Panc1 (cell line): ENCODE measurements around the gene RIC3. TPM values are rescaled to one million over a fixed set of nuclear protein-coding genes. Genes with fewer than 3 reads are reported as not detected.

Experiments
- ATAC-seq: fragments of 200-7000 bp; cut with Tn5 transposase; 2 replicates; pipeline ENCODE4 v1.9.1; 2020; ENCODE audit warnings: mild to moderate bottlenecking, moderate library complexity
- BruUV-seq: library from RNA; stranded (reverse); fragments of 400-500 nt; replicated peaks from 2 replicates; lab custom pipeline; 2021; lab: Mats Ljungman, UMichigan
- CTCF ChIA-PET: fragments of 300-600 bp; sonication (Branson Sonifier 250); formaldehyde crosslinking; loops from one replicate; lab custom pipeline; 2022; ENCODE audit warnings: antibody characterized with exemption; lab: Charles Lee
- POLR2A ChIA-PET: fragments of 300-600 bp; sonication (Branson Sonifier 250); formaldehyde crosslinking; loops from one replicate; lab custom pipeline; 2022; ENCODE audit warnings: antibody characterized with exemption; lab: Charles Lee
- DNase-seq: peaks from one replicate; pipeline ENCODE4 v3.0.0-alpha.2; 2010; ENCODE audit warnings: low read depth, low spot score
- H3K27ac ChIP-seq: 2 replicates; pipeline ENCODE4 v1.5.1; 2011; ENCODE audit warnings: mild to moderate bottlenecking, low read length, inconsistent platforms
- H3K27me3 ChIP-seq: fragments of 200-500 bp; sonication (Bioruptor generic); 2 replicates; pipeline ENCODE4 v1.6.0; 2014; ENCODE audit warnings: low read length, inconsistent platforms; ENCODE audit not compliant: control insufficient read depth, insufficient read depth
- H3K36me3 ChIP-seq: fragments of 200-500 bp; sonication (Bioruptor generic); 2 replicates; pipeline ENCODE4 v1.5.1; 2014; ENCODE audit warnings: inconsistent platforms, mild to moderate bottlenecking, low read length, moderate library complexity; ENCODE audit not compliant: control insufficient read depth, insufficient read depth
- H3K4me1 ChIP-seq: 2 replicates; pipeline ENCODE4 v1.5.1; 2011; ENCODE audit warnings: inconsistent platforms, mild to moderate bottlenecking, low read length, moderate library complexity; ENCODE audit not compliant: control insufficient read depth, insufficient read depth
- H3K4me3 ChIP-seq, 2 experiments: 2 replicates each; pipeline ENCODE4 v1.5.1; 2011 to 2012; ENCODE audit warnings: low read depth in 2 of 2, low read length in 2 of 2, mild to moderate bottlenecking in 2 of 2, inconsistent platforms in 1 of 2, moderate library complexity in 1 of 2
- H3K9me3 ChIP-seq: fragments of 200-500 bp; sonication (Bioruptor generic); 2 replicates; pipeline ENCODE4 v1.5.1; 2014; ENCODE audit warnings: low read depth, mild to moderate bottlenecking, inconsistent platforms, low read length, moderate library complexity; ENCODE audit not compliant: control insufficient read depth, insufficient read depth
- POLR2AphosphoS5 ChIP-seq: IDR thresholded peaks from 2 replicates; pipeline ENCODE4 v1.6.1; 2012; ENCODE audit warnings: mild to moderate bottlenecking, low read depth, low read length, moderate library complexity
- SIN3A ChIP-seq: IDR thresholded peaks from 2 replicates; pipeline ENCODE4 v1.6.1; 2012; ENCODE audit warnings: low read depth, mild to moderate bottlenecking, low read length, moderate library complexity, borderline replicate concordance; ENCODE audit not compliant: insufficient read depth
- TCF7L2 ChIP-seq: IDR thresholded peaks from 2 replicates; pipeline ENCODE4 v1.6.1; 2011; ENCODE audit warnings: mild to moderate bottlenecking, low read depth, low read length, inconsistent platforms
- in situ Hi-C: cut with HindIII; loops from 2 replicates; pipeline ENCODE4 v1.10.0; 2016; ENCODE audit warnings: low sequenced_read_pairs, low pct_unique_long_range_greater_than_20kb
- intact Hi-C: fragments of 100-400 bp; cut with micrococcal nuclease; formaldehyde crosslinking; loops from one replicate; pipeline ENCODE4 v1.10.0; 2022; ENCODE audit not compliant: unreplicated experiment
- total RNA-seq: library from RNA; stranded (reverse); gene quantifications from one replicate; pipeline ENCODE4 v1.2.1, GENCODE V29; 2021; ENCODE audit not compliant: unreplicated experiment
- TF ChIP-seq, protein P1 (sequence below), 2 experiments: IDR thresholded peaks; 2 replicates each; pipeline ENCODE4 v1.6.1; 2011 to 2012; ENCODE audit warnings: low read depth in 2 of 2, control low read depth in 1 of 2, low read length in 1 of 2, mild to moderate bottlenecking in 1 of 2, moderate library complexity in 1 of 2; ENCODE audit not compliant: insufficient read depth in 1 of 2
- TF ChIP-seq, protein P2 (sequence below): fragments of 450-650 bp; IDR thresholded peaks from 2 replicates; pipeline ENCODE4 v1.5.1; 2017; ENCODE audit warnings: mild to moderate bottlenecking

Gene RIC3
- total RNA-seq, 1 experiment from 2014 or later = 4.2 TPM

DNA sequence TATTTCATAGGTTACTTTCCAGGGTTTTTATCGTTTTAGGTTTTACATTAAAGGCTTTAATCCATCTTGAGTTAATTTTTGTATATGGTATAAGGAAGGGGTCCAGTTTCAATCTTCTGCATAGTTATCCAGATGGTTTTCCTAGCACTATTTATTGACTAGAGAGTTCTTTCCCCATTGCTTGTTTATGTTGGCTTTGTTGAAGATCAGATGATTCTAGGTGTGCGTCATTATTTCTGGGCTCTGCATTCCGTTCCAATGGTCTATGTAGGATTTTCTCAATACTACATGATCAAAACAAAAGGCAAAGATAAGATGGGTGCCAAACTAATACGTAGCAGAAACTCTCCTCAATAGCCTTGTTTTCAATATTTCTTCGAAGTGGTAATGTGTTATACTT is 14.3 kb upstream of the RIC3 start:
- no peak for DNase-seq
- BruUV-seq = no TSS peak

DNA sequence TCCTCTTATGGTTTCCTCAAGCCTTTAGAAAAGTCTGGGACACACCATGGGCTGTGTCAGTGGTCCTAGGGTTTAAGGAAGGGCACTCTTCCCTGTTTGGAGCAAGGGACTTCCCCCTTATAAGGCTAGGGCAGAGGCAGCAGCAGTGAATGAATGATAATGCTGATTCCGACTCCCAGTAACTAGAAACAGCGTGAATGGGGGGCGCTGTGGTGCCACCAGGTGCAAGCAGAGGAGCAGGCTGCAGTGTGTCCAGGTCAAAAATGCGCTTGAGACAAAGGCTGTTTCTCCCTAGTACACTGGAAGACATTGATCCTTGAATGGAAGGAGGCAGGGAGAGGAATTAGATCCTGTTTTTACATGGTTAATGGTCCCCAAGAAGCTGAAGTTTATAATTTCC is 11.6 kb upstream of the RIC3 start:
- TF ChIP-seq POLR2AphosphoS5 (no peak), TCF7L2 (no peak), SIN3A (no peak)
- TF ChIP-seq, protein P1, sequence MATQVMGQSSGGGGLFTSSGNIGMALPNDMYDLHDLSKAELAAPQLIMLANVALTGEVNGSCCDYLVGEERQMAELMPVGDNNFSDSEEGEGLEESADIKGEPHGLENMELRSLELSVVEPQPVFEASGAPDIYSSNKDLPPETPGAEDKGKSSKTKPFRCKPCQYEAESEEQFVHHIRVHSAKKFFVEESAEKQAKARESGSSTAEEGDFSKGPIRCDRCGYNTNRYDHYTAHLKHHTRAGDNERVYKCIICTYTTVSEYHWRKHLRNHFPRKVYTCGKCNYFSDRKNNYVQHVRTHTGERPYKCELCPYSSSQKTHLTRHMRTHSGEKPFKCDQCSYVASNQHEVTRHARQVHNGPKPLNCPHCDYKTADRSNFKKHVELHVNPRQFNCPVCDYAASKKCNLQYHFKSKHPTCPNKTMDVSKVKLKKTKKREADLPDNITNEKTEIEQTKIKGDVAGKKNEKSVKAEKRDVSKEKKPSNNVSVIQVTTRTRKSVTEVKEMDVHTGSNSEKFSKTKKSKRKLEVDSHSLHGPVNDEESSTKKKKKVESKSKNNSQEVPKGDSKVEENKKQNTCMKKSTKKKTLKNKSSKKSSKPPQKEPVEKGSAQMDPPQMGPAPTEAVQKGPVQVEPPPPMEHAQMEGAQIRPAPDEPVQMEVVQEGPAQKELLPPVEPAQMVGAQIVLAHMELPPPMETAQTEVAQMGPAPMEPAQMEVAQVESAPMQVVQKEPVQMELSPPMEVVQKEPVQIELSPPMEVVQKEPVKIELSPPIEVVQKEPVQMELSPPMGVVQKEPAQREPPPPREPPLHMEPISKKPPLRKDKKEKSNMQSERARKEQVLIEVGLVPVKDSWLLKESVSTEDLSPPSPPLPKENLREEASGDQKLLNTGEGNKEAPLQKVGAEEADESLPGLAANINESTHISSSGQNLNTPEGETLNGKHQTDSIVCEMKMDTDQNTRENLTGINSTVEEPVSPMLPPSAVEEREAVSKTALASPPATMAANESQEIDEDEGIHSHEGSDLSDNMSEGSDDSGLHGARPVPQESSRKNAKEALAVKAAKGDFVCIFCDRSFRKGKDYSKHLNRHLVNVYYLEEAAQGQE (IDR thresholded peaks at IDR 0.05; ENCODE audit: insufficient read depth in 1 of 2, low read depth in 2 of 2, low read length in 1 of 2) = no peak
- TF ChIP-seq, protein P2, sequence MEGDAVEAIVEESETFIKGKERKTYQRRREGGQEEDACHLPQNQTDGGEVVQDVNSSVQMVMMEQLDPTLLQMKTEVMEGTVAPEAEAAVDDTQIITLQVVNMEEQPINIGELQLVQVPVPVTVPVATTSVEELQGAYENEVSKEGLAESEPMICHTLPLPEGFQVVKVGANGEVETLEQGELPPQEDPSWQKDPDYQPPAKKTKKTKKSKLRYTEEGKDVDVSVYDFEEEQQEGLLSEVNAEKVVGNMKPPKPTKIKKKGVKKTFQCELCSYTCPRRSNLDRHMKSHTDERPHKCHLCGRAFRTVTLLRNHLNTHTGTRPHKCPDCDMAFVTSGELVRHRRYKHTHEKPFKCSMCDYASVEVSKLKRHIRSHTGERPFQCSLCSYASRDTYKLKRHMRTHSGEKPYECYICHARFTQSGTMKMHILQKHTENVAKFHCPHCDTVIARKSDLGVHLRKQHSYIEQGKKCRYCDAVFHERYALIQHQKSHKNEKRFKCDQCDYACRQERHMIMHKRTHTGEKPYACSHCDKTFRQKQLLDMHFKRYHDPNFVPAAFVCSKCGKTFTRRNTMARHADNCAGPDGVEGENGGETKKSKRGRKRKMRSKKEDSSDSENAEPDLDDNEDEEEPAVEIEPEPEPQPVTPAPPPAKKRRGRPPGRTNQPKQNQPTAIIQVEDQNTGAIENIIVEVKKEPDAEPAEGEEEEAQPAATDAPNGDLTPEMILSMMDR = no peak; the same call in 1 of the 2 replicates
- Histone ChIP-seq H3K9me3 (no peaks in the 10 kb centered on the region), H3K4me1 (no peaks in the 10 kb centered on the region), H3K27me3 (peaks cover 20% of the 10 kb centered on the region), H3K27ac (no peak overlapping the region), H3K4me3 (no peak overlapping the region), H3K36me3 (no peaks in the 10 kb centered on the region)
- in situ Hi-C loops (no loop called here), intact Hi-C loops (no loop called here)
- POLR2A ChIA-PET = no interaction called here
- BruUV-seq = no TSS peak
- DNase-seq (no peak), ATAC-seq (no peak)
- CTCF ChIA-PET = no interaction called here

More for the DNA sequence above, 14.3 kb upstream of the RIC3 start:
- intact Hi-C loops (no loop called here), in situ Hi-C loops (no loop called here)
- ChIA-PET POLR2A (no interaction called here), CTCF (no interaction called here)
- Histone ChIP-seq H3K9me3 (no peaks in the 10 kb centered on the region), H3K27ac (no peak overlapping the region), H3K4me1 (no peaks in the 10 kb centered on the region), H3K36me3 (no peaks in the 10 kb centered on the region), H3K4me3 (no peak overlapping the region), H3K27me3 (peaks cover 18% of the 10 kb centered on the region)
- no peak for ATAC-seq
- no peak for TF ChIP-seq POLR2AphosphoS5
- no peak for TF ChIP-seq TCF7L2
- TF ChIP-seq, protein P1 (IDR thresholded peaks at IDR 0.05; ENCODE audit: insufficient read depth in 1 of 2, low read depth in 2 of 2, low read length in 1 of 2) = no peak
- TF ChIP-seq, protein P2 = no peak
- TF ChIP-seq SIN3A = no peak
